HEK293 (cell line): ENCODE measurements around the gene PHTF1.

Experiments
- CTCF ChIA-PET: fragments of 350-600 bp; formaldehyde crosslinking; extraction: SDS; loops from one replicate; lab custom pipeline; 2021; ENCODE audit warnings: antibody characterized with exemption; lab: Yijun Ruan, JAX
- POLR2A ChIA-PET: fragments of 300-600 bp; formaldehyde crosslinking; extraction: SDS; loops from one replicate; lab custom pipeline; 2020; ENCODE audit warnings: antibody characterized with exemption, inconsistent platforms; lab: Yijun Ruan, JAX
- H3K27ac ChIP-seq: fragments of 200-500 bp; sonication (Bioruptor generic); 2 replicates; pipeline ENCODE4 v1.5.1; 2014; ENCODE audit warnings: low read depth, low read length, control low read depth, inconsistent platforms; ENCODE audit errors: extremely low read depth
- H3K36me3 ChIP-seq, 2 experiments: fragments of 200-500 bp in 1 of 2; sonication (Bioruptor generic) in 1 of 2; 1 replicate in 1 of 2; 2 replicates in 1 of 2; pipeline ENCODE4 v1.5.1; 2014 to 2017; ENCODE audit warnings: inconsistent platforms in 2 of 2, low read length in 2 of 2; ENCODE audit not compliant: control insufficient read depth in 2 of 2, insufficient read depth in 1 of 2
- H3K4me1 ChIP-seq: fragments of 200-500 bp; sonication (Bioruptor generic); 2 replicates; pipeline ENCODE4 v1.5.1; 2014; ENCODE audit warnings: mild to moderate bottlenecking, low read length, inconsistent platforms; ENCODE audit not compliant: control insufficient read depth, insufficient read depth
- H3K4me3 ChIP-seq: 2 replicates; pipeline ENCODE4 v1.5.1; 2011; ENCODE audit warnings: low read depth, mild to moderate bottlenecking, control low read depth, low read length, moderate library complexity
- H3K9me3 ChIP-seq: fragments of 200-500 bp; sonication (Bioruptor generic); 2 replicates; pipeline ENCODE4 v1.5.1; 2014; ENCODE audit warnings: low read depth, low read length, inconsistent platforms; ENCODE audit not compliant: control insufficient read depth, insufficient read depth
- BCL11B ChIP-seq: fragments of 450-650 bp; formaldehyde crosslinking; IDR thresholded peaks from 2 replicates; pipeline ENCODE4 v1.5.1; 2016; ENCODE audit warnings: low read depth, missing biosample characterization, missing genetic modification characterization
- HOXA7 ChIP-seq: sonication (generic); formaldehyde crosslinking; IDR thresholded peaks from 2 replicates; pipeline ENCODE4 v1.8.1; 2022; ENCODE audit warnings: missing genetic modification reagents, borderline replicate concordance
- KLF7 ChIP-seq: fragments of 450-650 bp; formaldehyde crosslinking; IDR thresholded peaks from 2 replicates; pipeline ENCODE4 v1.5.1; 2016; ENCODE audit warnings: missing biosample characterization, missing genetic modification characterization, borderline replicate concordance
- MEIS1 ChIP-seq: sonication (generic); formaldehyde crosslinking; IDR thresholded peaks from 2 replicates; pipeline ENCODE4 v1.8.1; 2022; ENCODE audit warnings: missing genetic modification reagents, mild to moderate bottlenecking, borderline replicate concordance
- TSHZ1 ChIP-seq: fragments of 450-650 bp; formaldehyde crosslinking; IDR thresholded peaks from 2 replicates; pipeline ENCODE4 v1.5.1; 2016; ENCODE audit warnings: missing biosample characterization, missing genetic modification characterization, borderline replicate concordance
- ZBTB6 ChIP-seq: fragments of 450-650 bp; formaldehyde crosslinking; IDR thresholded peaks from 2 replicates; pipeline ENCODE4 v1.5.1; 2017; ENCODE audit warnings: missing biosample characterization, missing genetic modification characterization
- ZNF114 ChIP-seq: fragments of 450-650 bp; formaldehyde crosslinking; IDR thresholded peaks from 2 replicates; pipeline ENCODE4 v1.5.0; 2017; ENCODE audit warnings: missing biosample characterization, missing genetic modification characterization
- ZNF146 ChIP-seq: fragments of 450-650 bp; formaldehyde crosslinking; IDR thresholded peaks from 2 replicates; pipeline ENCODE4 v1.5.1; 2016; ENCODE audit warnings: missing biosample characterization, missing genetic modification characterization
- ZNF155 ChIP-seq: fragments of 450-650 bp; formaldehyde crosslinking; IDR thresholded peaks from 2 replicates; pipeline ENCODE4 v1.5.1; 2016; ENCODE audit warnings: missing biosample characterization, missing genetic modification characterization
- ZNF175 ChIP-seq: fragments of 450-650 bp; formaldehyde crosslinking; IDR thresholded peaks from 2 replicates; pipeline ENCODE4 v1.5.1; 2016; ENCODE audit warnings: missing biosample characterization, missing genetic modification characterization
- ZNF248 ChIP-seq: fragments of 450-650 bp; formaldehyde crosslinking; IDR thresholded peaks from 2 replicates; pipeline ENCODE4 v1.5.1; 2017; ENCODE audit warnings: missing biosample characterization, missing genetic modification characterization
- ZNF280D ChIP-seq: fragments of 450-650 bp; formaldehyde crosslinking; IDR thresholded peaks from 2 replicates; pipeline ENCODE4 v1.5.1; 2016; ENCODE audit warnings: missing biosample characterization, missing genetic modification characterization
- ZNF350 ChIP-seq: fragments of 450-650 bp; formaldehyde crosslinking; IDR thresholded peaks from 2 replicates; pipeline ENCODE4 v1.5.0; 2017; ENCODE audit warnings: missing biosample characterization, mild to moderate bottlenecking, missing genetic modification characterization
- ZNF354C ChIP-seq: fragments of 450-650 bp; formaldehyde crosslinking; IDR thresholded peaks from 2 replicates; pipeline ENCODE4 v1.5.1; 2016; ENCODE audit warnings: missing biosample characterization, missing genetic modification characterization, low read depth, borderline replicate concordance
- ZNF394 ChIP-seq: fragments of 450-650 bp; formaldehyde crosslinking; IDR thresholded peaks from 2 replicates; pipeline ENCODE4 v1.5.1; 2016; ENCODE audit warnings: missing biosample characterization, missing genetic modification characterization, mild to moderate bottlenecking, moderate library complexity, borderline replicate concordance
- ZNF580 ChIP-seq: fragments of 450-650 bp; formaldehyde crosslinking; IDR thresholded peaks from 2 replicates; pipeline ENCODE4 v1.5.1; 2016; ENCODE audit warnings: missing biosample characterization, missing genetic modification characterization
- ZNF596 ChIP-seq: fragments of 450-650 bp; IDR thresholded peaks from 2 replicates; pipeline ENCODE4 v1.5.0; 2018; ENCODE audit warnings: missing biosample characterization, mild to moderate bottlenecking, missing genetic modification characterization, moderate library complexity
- ZNF621 ChIP-seq: fragments of 450-650 bp; formaldehyde crosslinking; IDR thresholded peaks from 2 replicates; pipeline ENCODE4 v1.5.1; 2017; ENCODE audit warnings: missing biosample characterization, missing genetic modification characterization
- ZNF707 ChIP-seq: fragments of 450-650 bp; formaldehyde crosslinking; IDR thresholded peaks from 2 replicates; pipeline ENCODE4 v1.5.1; 2016; ENCODE audit warnings: missing biosample characterization, missing genetic modification characterization
- ZNF76 ChIP-seq: fragments of 450-650 bp; formaldehyde crosslinking; IDR thresholded peaks from 2 replicates; pipeline ENCODE4; 2016; ENCODE audit warnings: low read depth, missing biosample characterization, missing genetic modification characterization, borderline replicate concordance
- ZNF785 ChIP-seq: fragments of 450-650 bp; formaldehyde crosslinking; IDR thresholded peaks from 2 replicates; pipeline ENCODE4 v1.5.1; 2016; ENCODE audit warnings: missing biosample characterization, missing genetic modification characterization
- ZNF791 ChIP-seq: fragments of 450-650 bp; formaldehyde crosslinking; IDR thresholded peaks from 2 replicates; pipeline ENCODE4 v1.5.1; 2016; ENCODE audit warnings: missing biosample characterization, missing genetic modification characterization
- ZNF830 ChIP-seq: fragments of 450-650 bp; IDR thresholded peaks from 2 replicates; pipeline ENCODE4 v1.5.0; 2018; ENCODE audit warnings: missing biosample characterization, missing genetic modification characterization, low read depth, mild to moderate bottlenecking, moderate library complexity
- ZSCAN16 ChIP-seq: fragments of 450-650 bp; formaldehyde crosslinking; IDR thresholded peaks from 2 replicates; pipeline ENCODE4 v1.5.1; 2016; ENCODE audit warnings: missing biosample characterization, missing genetic modification characterization
- ZSCAN23 ChIP-seq: fragments of 450-650 bp; formaldehyde crosslinking; IDR thresholded peaks from 2 replicates; pipeline ENCODE4 v1.5.1; 2016; ENCODE audit warnings: missing biosample characterization, missing genetic modification characterization

Gene PHTF1

GRCh38 chr1:113670650-113671049 lies 88.6 kb downstream of the PHTF1 start:
- CTCF ChIA-PET: interaction anchor here (0.6 to 1.7 kb wide), 2 partner anchors 260 to 529 kb away, joined by 3 to 5 read pairs; no protein-coding TSS in a partner anchor
- H3K27ac ChIP-seq: no peak overlapping the region
- POLR2A ChIA-PET: no interaction called here
- TF ChIP-seq ZNF785 (tag by site-specific recombination) (no peak), ZNF354C (tag by site-specific recombination) (no peak), KLF7 (tag by site-specific recombination) (no peak), ZNF76 (tag by site-specific recombination) (no peak), ZNF350 (tag by site-specific recombination) (no peak), TSHZ1 (no peak), ZNF580 (no peak), ZNF175 (tag by site-specific recombination) (no peak)
- peaks cover 0 to 23% of the 10 kb centered on the region in 2 experiments; a peak in 2 of 3 replicates for H3K36me3 ChIP-seq
- peaks cover 2% of the 10 kb centered on the region; the same call in 1 of the 2 replicates for H3K4me1 ChIP-seq
- H3K9me3 ChIP-seq: no peaks in the 10 kb centered on the region
- H3K4me3 ChIP-seq: no peak overlapping the region

- CTCF ChIA-PET: no interaction called here
- H3K4me3 ChIP-seq: no peak overlapping the region
- no peak overlapping the region for H3K27ac ChIP-seq
- no peaks in the 10 kb centered on the region for H3K4me1 ChIP-seq
- H3K36me3 ChIP-seq: peaks cover 0 to 23% of the 10 kb centered on the region in 2 experiments; a peak in 2 of 3 replicates
- POLR2A ChIA-PET: no interaction called here
- H3K9me3 ChIP-seq: no peaks in the 10 kb centered on the region
- TF ChIP-seq ZNF280D (tag by site-specific recombination): no peak
These were observed 89.3 kb downstream of the PHTF1 start for GRCh38 chr1:113669988-113670387.

GRCh38 chr1:113666126-113666525 lies 93.2 kb downstream of the PHTF1 start:
- H3K27ac ChIP-seq: no peak overlapping the region
- no peak for TF ChIP-seq ZNF114
- TF ChIP-seq ZNF155 (tag by site-specific recombination): no peak
- TF ChIP-seq ZBTB6 (tag by site-specific recombination): no peak
- TF ChIP-seq HOXA7: no peak
- no peak for TF ChIP-seq ZNF791
- TF ChIP-seq ZNF248: no peak
- TF ChIP-seq ZNF830 (tag by site-specific recombination): no peak
- no peak for TF ChIP-seq ZSCAN16 (tag by site-specific recombination)
- no peak for TF ChIP-seq BCL11B (tag by site-specific recombination)
- TF ChIP-seq ZNF596 (tag by site-specific recombination): no peak
- TF ChIP-seq ZNF394 (tag by site-specific recombination): no peak
- TF ChIP-seq ZNF621 (tag by site-specific recombination): no peak
- no peak for TF ChIP-seq ZSCAN23 (tag by site-specific recombination)
- no peak for TF ChIP-seq MEIS1 (CRISPR knock-in tag)
- TF ChIP-seq ZNF146 (tag by site-specific recombination): no peak
- TF ChIP-seq ZNF707 (tag by site-specific recombination): no peak
- H3K36me3 ChIP-seq: peaks cover 0 to 3% of the 10 kb centered on the region in 2 experiments; a peak in 1 of 3 replicates
- ChIA-PET CTCF (no interaction called here), POLR2A (interaction anchor here (0.6 kb wide), 1 partner anchor 393 kb away, joined by 9 read pairs; no protein-coding TSS in a partner anchor)
- H3K4me3 ChIP-seq: no peak overlapping the region
- no peaks in the 10 kb centered on the region for H3K4me1 ChIP-seq
- no peaks in the 10 kb centered on the region for H3K9me3 ChIP-seq
